Rectal smooth muscle tissue (tissue), 1 donor: ENCODE data around the gene ASTE1.
"Not testable (repeated sequence)": the region's sequence is repeated elsewhere in the genome, so short reads cannot be mapped to it uniquely, and the experiment has no call there.

Source experiments
- H3K27ac ChIP-seq: one replicate; pipeline ENCODE4 v1.7.0; 2013; ENCODE audit warnings: low read depth, low read length, inconsistent platforms
- H3K27me3 ChIP-seq: one replicate; pipeline ENCODE4 v1.7.0; 2013; ENCODE audit warnings: low read length; ENCODE audit not compliant: control insufficient read depth, insufficient read depth
- H3K36me3 ChIP-seq: one replicate; pipeline ENCODE4 v1.7.0; 2013; ENCODE audit warnings: low read length; ENCODE audit not compliant: control insufficient read depth, insufficient read depth
- H3K4me1 ChIP-seq: one replicate; pipeline ENCODE4 v1.7.0; 2013; ENCODE audit warnings: low read length; ENCODE audit not compliant: control insufficient read depth, insufficient read depth
- H3K4me3 ChIP-seq: one replicate; pipeline ENCODE4 v1.7.0; 2013; ENCODE audit warnings: low read length
- H3K9ac ChIP-seq: one replicate; pipeline ENCODE4 v1.7.0; 2013; ENCODE audit warnings: low read length

Gene ASTE1

GRCh38 chr3:131026321-131027151, at the start of gene ASTE1, which contains the start of gene NEK11:
TSS of gene ASTE1 (minus strand) at chr3:131026825. CDS start at chr3:131025306, 1,519 bp downstream.
TSS of gene NEK11 (plus strand) at chr3:131026877. CDS start at chr3:131029709, 2,832 bp downstream.
- Histone ChIP-seq H3K4me1 (peaks cover 13% of the 10 kb centered on the region), H3K27ac (peak within 1 kb of the TSS; percentile 89)

GRCh38 chr3:131075632-131076328, 49.2 kb upstream of the ASTE1 start:
- H3K27ac ChIP-seq: no peak overlapping the region
- no peaks in the 10 kb centered on the region for H3K4me1 ChIP-seq
- H3K27me3 ChIP-seq: no peaks in the 10 kb centered on the region
- H3K4me3 ChIP-seq: no peak overlapping the region
- H3K36me3 ChIP-seq: no peaks in the 10 kb centered on the region
- H3K9ac ChIP-seq: no peak overlapping the region

More at GRCh38 chr3:131026321-131027151, at the start of gene ASTE1, which contains the start of gene NEK11:
- peak within 1 kb of the TSS; percentile 91 for H3K9ac ChIP-seq
- no peaks in the 10 kb centered on the region for H3K36me3 ChIP-seq
- H3K27me3 ChIP-seq: no peaks in the 10 kb centered on the region
- H3K4me3 ChIP-seq: peak within 1 kb of the TSS; percentile 90

GRCh38 chr3:131072845-131073244, 46.2 kb upstream of the ASTE1 start:
- no peak overlapping the region for H3K4me3 ChIP-seq
- no peaks in the 10 kb centered on the region for H3K4me1 ChIP-seq
- H3K27ac ChIP-seq: no peak overlapping the region
- H3K36me3 ChIP-seq: no peaks in the 10 kb centered on the region
- H3K27me3 ChIP-seq: no peaks in the 10 kb centered on the region
- no peak overlapping the region for H3K9ac ChIP-seq

GRCh38 chr3:131072099-131072559, 45.5 kb upstream of the ASTE1 start:
- Histone ChIP-seq H3K27me3 (no peaks in the 10 kb centered on the region), H3K27ac (no peak overlapping the region)

GRCh38 chr3:131067983-131068382, 41.4 kb upstream of the ASTE1 start:
- H3K4me1 ChIP-seq: no peaks in the 10 kb centered on the region
- no peaks in the 10 kb centered on the region for H3K27me3 ChIP-seq
- no peak overlapping the region for H3K9ac ChIP-seq
- H3K27ac ChIP-seq: no peak overlapping the region
- no peaks in the 10 kb centered on the region for H3K36me3 ChIP-seq
- H3K4me3 ChIP-seq: no peak overlapping the region

More at GRCh38 chr3:131072099-131072559, 45.5 kb upstream of the ASTE1 start:
- H3K4me1 ChIP-seq: no peaks in the 10 kb centered on the region
- no peak overlapping the region for H3K4me3 ChIP-seq
- H3K9ac ChIP-seq: no peak overlapping the region
- H3K36me3 ChIP-seq: no peaks in the 10 kb centered on the region

- Histone ChIP-seq H3K4me1 (no peaks in the 10 kb centered on the region), H3K27me3 (no peaks in the 10 kb centered on the region), H3K27ac (no peak overlapping the region), H3K9ac (no peak overlapping the region), H3K4me3 (no peak overlapping the region), H3K36me3 (no peaks in the 10 kb centered on the region)
Observed at GRCh38 chr3:131053043-131053859, 26.6 kb upstream of the ASTE1 start.

- Histone ChIP-seq H3K9ac (no peak overlapping the region), H3K36me3 (no peaks in the 10 kb centered on the region), H3K4me1 (no peaks in the 10 kb centered on the region), H3K4me3 (no peak overlapping the region), H3K27ac (no peak overlapping the region), H3K27me3 (no peaks in the 10 kb centered on the region)
Observed at GRCh38 chr3:131050001-131050400, 23.4 kb upstream of the ASTE1 start.

GRCh38 chr3:131048030-131048429, 21.4 kb upstream of the ASTE1 start:
- no peak overlapping the region for H3K9ac ChIP-seq

GRCh38 chr3:131047582-131047981, 21.0 kb upstream of the ASTE1 start:
- no peaks in the 10 kb centered on the region for H3K27me3 ChIP-seq
- no peak overlapping the region for H3K27ac ChIP-seq
- H3K4me3 ChIP-seq: no peak overlapping the region
- H3K36me3 ChIP-seq: no peaks in the 10 kb centered on the region
- H3K9ac ChIP-seq: no peak overlapping the region
- H3K4me1 ChIP-seq: no peaks in the 10 kb centered on the region

More at GRCh38 chr3:131048030-131048429, 21.4 kb upstream of the ASTE1 start:
- H3K4me3 ChIP-seq: no peak overlapping the region
- no peaks in the 10 kb centered on the region for H3K27me3 ChIP-seq
- H3K36me3 ChIP-seq: no peaks in the 10 kb centered on the region
- no peaks in the 10 kb centered on the region for H3K4me1 ChIP-seq
- H3K27ac ChIP-seq: no peak overlapping the region

- H3K4me1 ChIP-seq, H3K36me3 ChIP-seq, H3K27me3 ChIP-seq, H3K27ac ChIP-seq, H3K9ac ChIP-seq, H3K4me3 ChIP-seq: not testable (repeated sequence)
Observed at GRCh38 chr3:131042271-131042985, 15.8 kb upstream of the ASTE1 start.

- Histone ChIP-seq H3K27me3 (no peaks in the 10 kb centered on the region), H3K4me1 (no peaks in the 10 kb centered on the region), H3K36me3 (no peaks in the 10 kb centered on the region), H3K4me3 (no peak overlapping the region), H3K9ac (no peak overlapping the region), H3K27ac (no peak overlapping the region)
Observed at GRCh38 chr3:131038326-131038725, 11.7 kb upstream of the ASTE1 start.
